ENCODE measurements around the gene TMCO5A.

The TMCO5A gene

DNA sequence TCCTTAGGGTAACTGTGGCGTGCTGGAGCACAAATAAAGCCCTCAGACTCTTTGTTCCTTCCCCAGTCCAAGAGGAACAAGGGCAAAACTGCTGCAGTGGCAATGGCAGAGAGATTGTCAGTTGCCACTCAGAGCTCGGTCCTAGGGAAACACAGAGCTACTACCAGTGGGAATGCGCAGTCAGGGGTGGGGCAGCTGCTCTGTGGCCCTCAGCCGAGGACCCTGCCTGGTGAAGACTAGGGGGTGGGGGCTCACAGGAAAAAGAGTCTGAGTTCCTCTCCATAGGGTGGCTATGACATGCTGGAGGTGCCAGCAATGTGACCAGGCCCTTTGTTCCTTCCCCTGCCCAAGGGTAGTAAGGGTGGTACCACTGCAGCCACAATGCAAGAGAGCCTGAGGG, 43.8 kb downstream of the TMCO5A start:
- DNase-seq = no peak

DNA sequence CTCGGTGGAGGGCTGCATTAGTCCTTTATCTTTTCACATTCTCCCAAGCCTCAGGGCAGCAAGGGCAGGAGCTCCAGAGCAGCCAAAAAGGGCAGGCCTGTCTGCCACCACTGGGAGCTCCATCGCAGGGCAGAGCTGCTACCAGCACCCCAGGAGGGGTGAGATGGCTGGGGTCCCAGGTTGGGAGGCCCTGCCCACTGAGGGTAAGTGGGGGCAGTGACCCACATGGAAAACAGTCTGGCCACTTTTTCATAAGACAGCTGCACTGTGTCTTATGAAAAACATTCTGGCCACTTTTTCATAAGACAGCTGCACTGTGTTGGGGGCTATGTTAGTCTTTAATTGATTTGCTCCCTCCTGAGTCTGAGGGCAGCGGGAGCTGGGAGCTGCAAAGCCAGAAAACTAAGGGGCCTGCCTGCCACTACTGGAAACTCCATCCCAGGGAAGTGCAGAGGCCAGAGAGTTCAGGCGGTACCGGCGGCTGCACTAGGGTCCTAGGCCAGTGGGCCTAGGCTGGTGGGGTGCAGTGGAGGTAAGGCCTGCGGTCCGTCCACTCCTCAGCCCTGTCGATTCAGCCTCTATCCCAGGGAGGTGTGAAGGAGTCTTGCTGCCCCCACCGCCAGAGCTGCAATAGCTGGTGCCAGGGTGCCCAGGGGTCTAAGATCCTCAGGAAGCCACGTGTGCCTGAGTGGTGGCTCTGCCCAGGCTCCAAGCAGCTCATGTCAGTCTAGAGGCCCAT, 45.4 kb downstream of the TMCO5A start:
- no peak for DNase-seq

GRCh38 chr15:37981201-37981600, 46.8 kb downstream of the TMCO5A start:
- no peak for DNase-seq

DNA sequence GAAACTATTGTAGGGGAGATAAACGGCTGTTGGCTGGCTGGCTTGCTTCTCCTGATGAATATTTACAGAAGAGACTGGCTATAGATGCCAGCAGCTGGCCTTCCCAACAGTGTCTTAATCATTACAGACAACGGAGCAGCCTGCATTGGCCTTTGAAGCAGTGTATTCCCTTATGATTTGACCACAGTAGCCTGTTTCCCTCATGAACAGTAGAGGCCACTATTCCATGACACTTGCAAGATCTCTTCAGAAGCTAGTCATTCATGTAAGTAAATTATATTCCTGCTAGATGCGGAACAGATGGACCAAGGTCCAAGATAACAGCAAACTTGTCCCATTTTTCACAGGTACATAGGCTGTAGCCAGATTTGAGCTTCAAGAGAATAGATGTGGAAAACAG, 47.3 kb downstream of the TMCO5A start:
- peak; percentile 26 for DNase-seq

- DNase-seq = no peak
These were observed 49.9 kb downstream of the TMCO5A start for GRCh38 chr15:37984368-37984767.

DNA sequence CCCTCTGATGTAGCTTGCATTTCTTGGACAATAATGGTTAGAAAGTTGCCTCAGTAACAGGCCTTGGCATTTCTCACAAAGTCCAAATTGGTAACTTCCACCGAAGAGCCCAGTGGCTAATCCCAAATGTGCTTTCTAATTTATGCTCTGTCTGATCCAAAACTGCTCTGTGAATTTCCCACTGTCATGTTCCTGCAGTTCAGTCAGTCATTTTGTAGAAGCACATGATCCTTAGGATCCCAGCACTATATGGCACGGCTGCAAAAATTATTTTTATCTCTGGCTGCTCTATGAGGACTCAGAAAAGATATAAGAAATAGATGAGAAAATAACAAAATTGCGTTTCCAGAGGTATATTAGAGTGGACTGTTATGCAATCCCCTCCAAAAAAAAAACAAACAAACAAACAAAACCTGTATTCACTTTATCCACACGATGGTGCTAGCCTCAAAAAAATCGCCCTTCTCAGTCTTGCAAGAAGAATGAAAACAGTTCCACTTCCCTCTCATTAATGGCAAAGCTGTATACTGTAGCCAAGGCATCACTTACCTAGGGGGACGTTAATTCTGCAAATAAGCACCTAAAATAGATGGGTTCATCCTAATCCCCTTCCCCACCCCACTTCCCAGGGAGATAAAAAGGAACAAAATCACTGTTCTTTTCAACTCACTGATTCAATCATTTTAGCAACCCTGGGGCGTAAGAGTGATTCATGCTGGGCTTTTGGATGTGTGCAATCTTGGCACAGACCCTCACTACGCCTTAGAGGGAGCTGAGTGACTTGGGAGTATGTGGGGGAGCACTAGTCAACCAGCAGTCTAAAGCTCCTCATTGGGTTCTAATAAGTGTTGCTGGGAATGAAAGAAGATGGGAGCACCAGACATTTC, 61.3 kb downstream of the TMCO5A start:
- DNase-seq = peak; percentile 38

Measured in NCI-H524 treated with DMSO at 0.1 percent for 48 hours (cell line).